COLO829 (cell line): ENCODE measurements around the gene SGMS1.
"Not testable (repeated sequence)": the region's sequence is repeated elsewhere in the genome, so short reads cannot be mapped to it uniquely, and the experiment has no call there.

Experiments used
- DNase-seq: peaks from one replicate; pipeline ENCODE4 v3.0.0; 2012; ENCODE audit warnings: low spot score

SGMS1 gene

GRCh38 chr10:50508315-50509051 lies 115.3 kb downstream of the SGMS1 start:
- no peak for DNase-seq

- peak; percentile 67 for DNase-seq
Observed at GRCh38 chr10:50506861-50507573, 116.7 kb downstream of the SGMS1 start.

- no peak for DNase-seq
Observed at GRCh38 chr10:50504389-50504788, 119.4 kb downstream of the SGMS1 start.

GRCh38 chr10:50503661-50504320 lies 120.0 kb downstream of the SGMS1 start:
- DNase-seq, result no peak

- not testable (repeated sequence) for DNase-seq
Observed at GRCh38 chr10:50503156-50503555, 120.6 kb downstream of the SGMS1 start.

DNA sequence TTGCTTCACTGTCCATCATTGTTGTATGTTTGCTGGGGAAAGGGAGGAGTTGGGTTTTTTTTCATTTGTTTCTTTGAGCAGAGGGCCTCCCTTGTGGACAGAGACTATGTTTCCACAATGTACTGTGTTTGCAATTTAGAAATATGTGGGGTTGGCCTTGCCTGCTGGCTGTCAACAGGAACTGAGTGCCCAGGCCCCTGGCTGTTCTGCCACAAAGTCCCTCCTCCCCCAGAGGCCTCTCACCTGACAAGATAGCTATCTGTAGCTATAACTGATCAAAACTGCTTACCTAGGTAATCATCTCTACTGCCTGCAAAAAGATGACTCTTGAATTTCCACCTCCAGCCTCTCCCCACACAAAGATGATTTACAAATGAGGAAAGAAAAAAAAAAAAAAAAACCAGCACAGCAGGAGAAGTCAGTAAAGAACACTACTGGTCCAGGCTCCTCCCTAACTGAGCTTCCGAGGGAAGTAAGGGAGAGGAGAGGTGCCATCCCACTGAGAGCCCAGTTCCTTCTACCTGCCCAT lies 121.8 kb downstream of the SGMS1 start:
- DNase-seq, result no peak

- no peak for DNase-seq
Observed at GRCh38 chr10:50501478-50501877, 122.3 kb downstream of the SGMS1 start.

GRCh38 chr10:50498465-50498864 lies 125.3 kb downstream of the SGMS1 start:
- no peak for DNase-seq

- no peak for DNase-seq
Observed at GRCh38 chr10:50497758-50498157, 126.0 kb downstream of the SGMS1 start.

DNA sequence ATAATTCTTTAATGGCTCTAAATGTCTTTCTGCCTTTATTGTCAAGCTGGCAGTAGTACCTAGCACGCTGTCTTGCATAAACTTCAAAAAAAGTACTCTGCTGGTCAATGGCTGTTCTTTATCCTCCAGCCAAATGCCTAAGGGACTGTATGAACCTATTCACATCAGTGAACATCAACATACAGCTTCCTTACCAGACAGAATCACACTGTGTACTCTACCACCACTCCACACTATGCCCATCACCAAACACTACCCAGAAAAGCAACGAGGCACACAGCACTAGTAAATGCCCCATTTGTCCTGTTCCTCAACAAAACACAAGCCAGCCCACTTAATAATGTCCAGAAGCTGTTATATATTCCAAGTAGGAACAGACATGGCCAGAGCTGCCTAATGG lies 127.5 kb downstream of the SGMS1 start:
- DNase-seq, result no peak

- DNase-seq, result no peak
Observed at GRCh38 chr10:50490241-50490640, 133.5 kb downstream of the SGMS1 start.

DNA sequence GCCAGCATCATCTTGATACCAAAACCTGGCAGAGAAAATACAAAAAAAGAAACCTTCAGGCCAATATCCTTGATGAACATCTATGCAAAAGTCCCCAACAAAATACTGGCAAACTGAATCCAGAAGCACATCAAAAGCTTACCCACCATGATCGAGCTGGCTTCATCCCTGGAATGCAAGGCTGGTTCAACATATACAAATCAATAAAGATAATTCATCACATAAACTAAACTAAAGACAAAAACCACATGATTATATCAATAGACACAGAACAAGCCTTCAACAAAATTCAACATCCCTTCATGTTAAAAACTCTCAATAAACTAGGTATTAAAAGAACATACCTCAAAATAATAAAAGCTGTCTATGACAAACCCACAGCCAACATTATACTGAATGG lies 139.2 kb downstream of the SGMS1 start:
- not testable (repeated sequence) for DNase-seq

- DNase-seq, result no peak
Observed at GRCh38 chr10:50480054-50481007, 143.4 kb downstream of the SGMS1 start.

- no peak for DNase-seq
Observed at GRCh38 chr10:50477287-50478203, 146.2 kb downstream of the SGMS1 start.

DNA sequence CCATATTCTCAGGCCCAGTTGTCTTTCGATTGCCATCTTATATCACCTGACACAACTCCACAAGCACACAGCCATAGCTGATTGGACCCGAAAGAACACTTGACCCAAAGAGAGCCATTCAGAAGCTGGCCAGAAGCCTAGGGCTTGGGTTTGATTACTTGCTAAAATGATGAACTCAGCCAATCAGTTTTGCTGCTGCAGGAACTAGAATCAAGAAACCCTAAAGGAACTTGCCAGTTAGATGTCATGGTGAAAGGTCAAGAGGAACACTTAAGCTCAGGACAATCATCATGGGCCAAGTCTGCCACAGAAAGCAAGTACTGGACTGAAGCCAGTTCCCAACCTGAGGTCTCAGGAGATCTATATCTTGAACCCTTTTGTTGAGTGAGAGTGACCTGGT lies 150.0 kb downstream of the SGMS1 start:
- no peak for DNase-seq

GRCh38 chr10:50472914-50473313 lies 150.8 kb downstream of the SGMS1 start:
- no peak for DNase-seq

DNA sequence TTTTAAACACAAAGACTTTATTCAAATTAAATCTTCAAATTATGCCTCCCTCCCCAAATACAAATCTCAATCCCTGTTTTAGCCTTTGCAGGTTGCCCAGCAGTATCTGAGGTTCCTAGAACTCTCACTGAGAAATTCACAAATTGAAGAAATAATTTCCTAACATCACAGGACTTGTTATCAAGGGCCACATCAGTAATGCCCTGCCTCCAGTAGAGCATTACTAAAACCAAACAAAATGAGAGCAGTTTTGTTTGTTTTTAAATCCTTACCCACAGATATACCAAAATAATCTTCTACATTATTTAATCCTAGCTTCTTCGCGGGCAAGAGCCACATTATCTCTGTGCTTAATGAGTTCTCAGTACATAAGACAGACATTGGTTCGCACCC lies 152.2 kb downstream of the SGMS1 start:
- DNase-seq, result no peak

GRCh38 chr10:50470798-50471582 lies 152.8 kb downstream of the SGMS1 start:
- DNase-seq, result no peak

DNA sequence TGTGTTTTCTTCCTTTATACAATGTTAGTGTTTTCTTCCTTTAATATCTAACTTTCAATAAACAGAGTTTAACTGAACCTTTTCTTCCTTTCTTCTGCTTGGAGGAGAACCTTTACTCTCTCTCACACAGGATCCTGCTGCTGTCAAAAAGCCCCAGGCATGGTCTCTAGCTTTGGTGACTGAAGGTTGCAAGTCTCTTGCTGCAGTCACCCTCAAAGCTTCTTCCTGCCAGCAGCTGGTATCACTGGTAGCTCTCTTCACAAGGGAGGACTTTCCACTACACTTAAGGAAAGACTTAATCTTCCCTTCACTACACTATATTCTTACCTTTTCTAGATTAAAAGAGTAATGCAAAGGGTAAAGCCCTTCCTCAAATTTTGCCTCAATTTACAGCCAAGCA lies 153.4 kb downstream of the SGMS1 start:
- DNase-seq, result no peak

DNA sequence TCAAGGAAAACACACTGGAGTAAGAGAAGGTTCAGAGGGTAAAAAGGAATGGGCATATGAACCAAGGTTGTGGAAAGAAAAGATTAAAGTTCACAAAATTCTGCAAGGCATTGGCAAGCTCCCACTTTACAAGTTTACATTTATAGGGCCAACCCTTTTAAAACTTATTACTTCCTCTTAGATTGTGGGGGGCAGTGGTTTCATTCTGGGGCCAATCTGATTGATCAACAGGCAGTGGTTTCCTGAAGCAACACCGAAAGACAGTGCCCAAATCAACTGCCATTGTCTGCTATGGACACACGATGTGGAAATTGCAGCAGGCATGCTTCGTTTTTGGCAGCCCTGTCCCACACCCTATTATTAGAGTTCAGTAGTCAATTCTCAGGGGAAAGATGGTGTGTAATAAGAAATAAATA lies 154.0 kb downstream of the SGMS1 start:
- no peak for DNase-seq
